ENCODE data around the gene ZNF552.
"Not testable (repeated sequence)": the region's sequence is repeated elsewhere in the genome, so short reads cannot be mapped to it uniquely, and the experiment has no call there.

Gene ZNF552

DNA sequence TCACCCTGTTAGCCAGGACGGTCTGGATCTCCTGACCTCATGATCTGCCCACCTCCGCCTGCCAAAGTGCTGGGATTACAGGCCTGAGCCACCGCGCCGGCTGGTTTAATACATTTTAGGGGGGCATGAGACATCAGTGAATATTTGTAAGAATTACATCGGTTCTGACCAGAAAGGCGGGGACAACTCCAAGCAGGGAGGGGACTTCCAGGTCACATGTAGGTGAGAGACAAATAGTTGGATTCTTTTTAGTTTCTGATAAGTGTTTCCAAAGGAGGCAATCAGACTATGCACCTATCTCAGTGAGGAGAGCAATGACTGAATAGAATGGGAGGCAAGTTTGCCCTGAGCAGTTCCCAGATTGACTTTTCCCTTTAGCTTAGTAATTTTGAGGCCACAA lies 3.7 kb upstream of the ZNF552 start:
- no peak for DNase-seq

GRCh38 chr19:57817976-57818375 lies 3.3 kb upstream of the ZNF552 start:
- no peak for DNase-seq

DNA sequence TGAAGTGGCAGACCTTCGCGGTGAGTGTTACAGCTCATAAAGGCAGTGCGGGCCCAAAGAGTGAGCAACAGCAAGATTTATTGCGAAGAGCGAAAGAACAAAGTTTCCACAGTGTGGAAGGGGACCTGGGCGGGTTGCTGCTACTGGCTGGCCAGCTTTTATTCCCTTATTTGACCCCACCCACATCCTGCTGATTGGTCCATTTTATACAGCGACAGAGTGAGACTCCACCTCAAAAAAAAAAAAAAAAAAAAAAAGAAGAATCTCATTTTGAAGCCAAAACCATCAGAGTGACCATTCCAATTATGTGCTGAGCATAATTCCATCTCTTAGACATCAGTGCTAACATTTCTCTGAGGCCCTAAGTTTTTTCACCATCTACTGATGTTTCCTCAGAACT lies 1.9 kb upstream of the ZNF552 start:
- DNase-seq: no peak

DNA sequence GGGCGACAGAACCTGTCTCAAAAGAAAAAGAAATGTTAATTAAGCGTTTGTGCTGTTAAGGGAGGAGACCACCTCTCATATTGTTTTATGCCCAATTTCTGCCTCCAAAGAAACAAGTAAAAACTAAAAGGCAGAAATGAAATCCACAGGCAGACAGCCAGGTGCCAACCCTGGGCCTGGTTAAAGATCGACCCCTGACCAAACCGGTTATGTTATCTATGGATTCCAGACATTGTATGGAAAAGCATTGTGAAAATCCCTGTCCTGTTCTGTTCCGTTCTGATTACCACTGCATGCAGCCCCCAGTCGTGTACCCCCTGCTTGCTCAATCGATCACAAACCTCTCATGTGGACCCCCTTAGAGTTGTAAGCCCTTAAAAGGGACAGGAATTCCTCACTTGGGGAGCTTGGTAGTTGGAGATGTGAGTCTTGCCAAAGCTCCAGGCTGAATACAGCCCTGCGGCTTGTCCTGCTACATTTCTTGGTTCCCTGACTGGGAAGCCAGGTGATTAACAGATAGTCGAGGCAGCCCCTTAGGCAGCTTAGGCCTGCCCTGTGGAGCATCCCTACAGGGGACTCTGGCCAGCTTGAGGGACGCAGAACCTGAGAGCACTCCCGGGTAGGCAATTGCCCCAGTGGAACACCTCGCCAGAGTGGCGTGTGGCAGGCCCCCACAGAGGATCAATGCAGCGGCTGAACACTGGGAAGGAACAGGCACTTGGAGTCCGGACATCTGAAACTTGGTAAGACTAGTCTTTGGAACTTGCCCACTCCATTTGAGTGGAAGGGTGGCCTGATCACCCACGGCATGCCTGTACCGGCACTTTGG lies 748 bp upstream of the ZNF552 start:
- no peak for DNase-seq

GRCh38 chr19:57813919-57814504 lies 701 bp downstream of the ZNF552 start:
- no peak for DNase-seq

DNA sequence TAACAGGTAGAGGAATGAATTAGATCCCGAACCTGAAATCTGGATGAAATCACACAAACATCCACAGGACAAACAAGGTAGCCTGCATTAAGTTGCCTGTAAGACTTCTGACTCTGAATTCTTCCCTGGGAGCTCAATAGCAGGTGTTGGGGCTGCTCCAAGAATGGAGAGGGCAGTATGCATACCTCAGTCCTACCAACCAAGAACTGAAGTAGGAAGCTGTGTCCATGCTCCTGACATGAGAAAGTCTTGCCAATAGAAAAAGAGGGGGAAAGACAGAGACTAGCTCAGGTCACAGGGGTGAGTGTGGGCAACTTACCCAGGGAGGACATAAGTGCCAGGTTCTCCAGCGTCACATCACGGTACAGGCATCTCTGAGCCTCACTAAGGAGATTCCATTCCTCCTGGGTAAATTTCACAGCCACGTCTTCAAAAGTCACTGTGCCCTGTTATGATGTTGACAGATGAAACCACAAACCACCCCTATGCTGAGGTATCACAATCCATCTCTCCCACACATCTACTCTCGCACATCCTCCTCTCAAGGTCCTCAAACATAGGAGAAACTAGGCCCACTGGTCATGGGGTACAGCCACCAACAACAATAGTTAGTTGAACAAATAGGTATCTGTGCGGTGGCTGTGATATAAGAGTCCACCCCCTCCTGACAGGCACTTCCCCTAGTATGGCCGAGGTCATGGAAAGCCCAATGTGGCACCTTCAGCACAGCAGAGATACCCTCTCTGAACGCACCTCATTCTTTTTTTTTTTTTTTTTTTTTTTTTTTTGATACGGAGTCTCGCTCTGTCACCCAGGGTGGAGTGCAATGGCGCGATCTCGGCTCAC lies 1.5 kb downstream of the ZNF552 start:
- not testable (repeated sequence) for DNase-seq

DNA sequence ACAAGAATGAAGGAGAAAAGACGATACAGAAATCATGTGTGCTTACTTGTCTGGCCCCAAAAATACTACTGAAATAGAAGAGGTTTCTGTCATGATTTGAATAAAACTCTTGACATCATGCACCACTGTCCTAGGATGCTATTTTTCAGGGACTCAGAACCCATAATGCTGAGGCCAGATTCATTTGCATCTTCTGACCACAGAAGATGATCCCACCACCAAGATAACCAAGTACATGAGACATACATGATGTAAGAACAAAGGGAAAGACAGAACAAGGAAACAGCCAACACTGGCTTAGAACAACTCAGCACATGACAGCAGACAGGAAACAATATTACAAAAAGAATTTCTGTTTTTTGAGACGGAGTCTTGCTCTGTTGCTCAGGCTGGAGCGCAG lies 2.5 kb downstream of the ZNF552 start:
- DNase-seq: no peak

DNA sequence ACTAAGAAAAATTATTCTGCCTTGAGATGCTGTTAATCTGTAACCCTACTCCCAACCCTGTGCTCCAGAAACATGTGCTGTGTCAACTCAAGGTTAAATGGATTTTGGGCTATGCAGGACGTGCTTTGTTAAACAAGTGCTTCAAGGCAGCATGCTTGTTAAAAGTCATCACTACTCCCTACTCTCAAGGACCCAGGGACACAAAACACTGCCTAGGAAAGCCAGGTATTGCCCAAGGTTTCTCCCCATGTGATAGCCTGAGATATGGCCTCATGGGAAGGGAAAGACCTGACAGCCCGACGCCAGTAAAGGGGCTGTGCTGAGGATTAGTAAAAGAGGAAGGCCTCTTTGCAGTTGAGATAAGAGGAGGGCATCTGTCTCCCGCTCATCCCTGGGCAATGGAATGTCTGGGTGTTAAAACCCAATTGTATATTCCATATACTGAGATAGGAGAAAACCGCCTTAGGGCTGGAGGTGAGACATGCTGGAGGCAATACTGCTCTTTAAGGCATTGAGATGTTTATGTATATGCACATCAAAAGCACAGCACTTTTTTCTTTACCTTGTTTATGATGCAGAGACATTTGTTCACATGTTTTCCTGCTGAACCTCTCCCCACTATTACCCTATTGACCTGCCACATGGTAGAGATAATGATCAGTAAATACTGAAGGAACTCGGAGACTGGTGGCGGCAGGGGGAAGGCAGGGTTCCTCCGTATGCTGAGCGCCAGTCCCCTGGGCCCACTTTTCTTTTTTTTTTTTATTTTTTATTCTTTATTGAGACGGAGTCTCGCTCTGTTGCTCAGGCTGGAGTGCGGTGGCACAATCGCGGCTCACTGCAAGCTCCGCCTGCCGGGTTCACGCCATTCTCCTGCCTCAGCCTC lies 4.1 kb downstream of the ZNF552 start:
- DNase-seq: not testable (repeated sequence)

- DNase-seq: no peak
These were observed 7.2 kb downstream of the ZNF552 start for GRCh38 chr19:57807541-57807940.

GRCh38 chr19:57803594-57804325 lies 11.0 kb downstream of the ZNF552 start:
- no peak for DNase-seq

DNA sequence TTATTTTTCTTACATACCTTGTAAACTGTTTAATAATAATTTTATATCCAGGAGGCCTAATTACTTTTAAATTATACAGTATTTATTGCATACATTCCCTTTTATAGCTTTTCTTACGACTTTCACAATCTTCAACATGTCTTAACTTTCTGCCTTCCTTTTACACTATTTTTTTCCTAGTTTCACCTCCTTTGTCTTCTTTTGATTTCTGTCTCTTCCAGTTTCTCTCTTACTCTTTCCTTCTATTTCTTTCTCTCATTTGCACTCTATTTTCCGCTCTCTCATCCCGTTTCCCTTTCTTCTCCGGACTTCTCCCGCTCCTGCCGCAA lies 11.5 kb downstream of the ZNF552 start:
- no peak for DNase-seq

DNA sequence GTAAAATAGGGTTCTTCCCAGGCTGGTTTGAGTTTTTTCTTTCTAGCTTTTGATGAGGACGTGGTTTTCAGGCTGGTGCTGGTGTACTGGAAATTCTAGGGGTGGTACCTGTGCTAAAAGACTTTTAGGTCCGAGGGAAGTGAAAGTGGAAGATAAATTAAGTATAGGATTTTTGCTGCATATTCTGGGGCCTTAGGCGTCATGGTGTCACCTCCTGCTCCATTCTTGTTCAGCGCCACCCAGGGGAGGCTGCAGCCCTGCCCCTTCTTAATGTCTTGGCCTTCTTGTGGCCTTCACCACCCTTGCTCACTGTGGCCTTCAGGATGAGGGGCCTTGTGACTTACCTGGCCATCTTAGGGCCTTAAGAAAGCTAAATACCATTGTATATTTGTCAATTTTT lies 12.4 kb downstream of the ZNF552 start:
- no peak for DNase-seq

DNA sequence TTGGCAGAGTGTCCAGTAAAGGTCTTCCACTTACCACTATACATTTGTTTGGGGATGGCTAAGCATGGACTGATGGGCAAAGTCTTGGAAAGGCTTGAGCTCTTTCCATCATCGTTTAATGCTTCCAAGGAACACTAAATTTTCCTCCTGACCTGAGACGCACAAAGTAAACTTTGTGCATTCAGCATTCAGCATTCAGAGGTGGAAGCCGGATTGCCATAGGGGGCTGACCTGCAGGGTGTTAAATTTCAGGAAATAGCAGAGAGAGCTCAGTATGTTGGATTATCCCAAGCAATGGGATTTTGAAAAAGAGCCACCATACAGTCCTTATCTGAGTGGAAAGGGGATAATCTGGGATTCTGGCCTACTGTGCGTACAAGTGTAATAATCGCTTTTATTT lies 14.0 kb downstream of the ZNF552 start:
- no peak for DNase-seq

DNA sequence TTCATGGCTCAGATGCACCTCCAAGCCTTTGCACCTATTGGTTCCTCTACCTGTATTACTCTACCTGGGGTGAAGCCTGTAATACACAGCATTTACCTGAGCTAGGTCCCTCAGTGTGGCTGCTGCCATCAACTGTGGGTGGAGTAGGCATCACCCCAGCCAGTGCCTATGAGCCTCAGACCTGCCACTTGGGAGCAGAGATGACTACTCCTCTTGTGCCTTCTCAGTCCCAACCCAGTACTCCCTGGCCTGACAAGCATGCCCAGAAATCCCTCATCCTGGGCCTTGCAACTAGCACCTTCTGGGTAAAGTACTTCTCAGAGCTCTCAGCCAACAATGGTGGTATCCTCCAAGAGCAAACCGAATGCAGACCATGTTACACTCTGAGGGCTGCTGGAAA lies 18.1 kb downstream of the ZNF552 start:
- DNase-seq: not testable (repeated sequence)

DNA sequence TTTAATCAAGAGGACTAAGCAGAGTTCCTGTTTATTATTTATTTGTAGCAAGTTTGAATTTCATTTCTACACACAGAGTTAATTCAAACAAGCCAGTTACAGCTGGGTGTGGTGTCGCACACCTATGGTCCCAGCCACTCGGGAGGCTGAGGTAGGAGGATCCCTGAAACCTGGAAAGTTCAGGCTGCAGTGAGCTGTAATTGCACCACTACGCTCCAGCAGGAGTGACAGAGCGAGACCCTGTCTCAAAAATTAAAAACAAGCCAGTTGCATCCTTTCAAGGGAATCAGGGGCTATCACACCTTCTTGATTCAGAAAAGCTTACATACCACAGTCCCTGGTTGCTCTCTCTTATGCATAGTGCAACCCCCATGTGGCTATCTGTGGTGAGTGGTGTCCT lies 25.4 kb downstream of the ZNF552 start:
- no peak for DNase-seq

DNA sequence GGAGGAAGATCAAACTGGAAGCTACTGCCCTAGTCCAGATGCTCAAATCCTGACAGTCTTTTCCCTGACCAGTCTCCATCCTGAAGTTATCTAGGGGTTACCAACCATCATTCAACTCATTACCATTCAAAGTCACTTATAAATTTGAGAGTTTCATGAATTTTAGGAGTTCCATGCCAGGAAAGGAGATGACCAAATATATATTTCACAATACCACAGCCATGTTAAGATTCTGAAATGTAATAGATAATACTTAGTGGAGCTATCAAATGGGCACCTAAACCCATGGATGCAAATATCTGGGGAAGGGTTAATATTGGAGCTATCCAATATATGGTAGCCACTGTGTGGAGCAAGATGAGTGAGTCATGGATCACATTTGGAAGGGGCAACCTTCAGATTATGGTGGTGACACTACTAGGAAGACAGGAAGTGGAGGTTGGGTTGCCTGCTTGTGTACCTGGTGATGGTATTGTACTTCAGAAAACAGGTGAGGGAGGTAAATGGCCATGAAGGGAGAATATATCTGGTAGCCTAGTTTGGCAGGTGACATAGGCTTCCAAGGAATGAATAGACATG lies 26.5 kb downstream of the ZNF552 start:
- no peak for DNase-seq

GRCh38 chr19:57786906-57787305 lies 27.8 kb downstream of the ZNF552 start:
- DNase-seq: no peak

DNA sequence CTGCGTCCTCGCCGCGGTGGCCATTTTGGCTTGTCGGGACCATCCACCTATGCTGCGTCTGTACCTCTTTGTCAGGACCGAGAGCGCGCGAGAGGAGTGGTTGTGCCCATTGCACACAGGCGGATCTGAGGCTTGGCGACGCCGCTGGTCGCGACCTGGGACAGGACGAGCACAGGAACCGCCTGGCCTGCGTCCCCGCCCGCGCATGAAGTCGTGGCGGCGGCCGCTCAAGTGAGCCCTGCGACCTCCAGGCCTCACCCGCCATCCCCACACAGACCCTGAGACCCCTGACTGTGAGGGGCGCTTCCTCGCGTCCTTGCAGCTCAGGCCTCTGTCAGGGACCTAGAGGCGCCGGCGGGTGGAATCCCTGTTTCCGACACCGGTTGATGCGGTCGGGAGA lies 28.4 kb downstream of the ZNF552 start:
- DNase-seq: no peak

- DNase-seq: no peak
These were observed 35.4 kb downstream of the ZNF552 start for GRCh38 chr19:57779220-57779845.

DNA sequence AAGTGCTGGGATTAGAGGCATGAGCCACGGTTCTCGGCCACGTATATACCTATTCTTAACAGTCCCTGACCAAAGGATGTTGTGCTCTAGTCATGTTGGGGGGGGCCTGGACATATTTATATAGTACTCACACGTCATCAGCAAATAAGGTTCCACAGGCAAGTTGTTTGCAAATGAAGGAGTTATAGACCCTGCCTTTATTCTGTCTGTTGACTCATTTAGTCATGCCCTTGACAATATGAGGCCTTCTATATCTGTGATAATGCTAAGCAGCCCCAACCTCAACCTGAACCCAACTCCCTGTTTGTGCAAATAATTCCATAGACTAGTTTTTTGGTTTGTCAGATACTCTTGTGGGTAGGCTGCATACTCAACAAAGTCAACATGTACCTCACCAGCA lies 36.4 kb downstream of the ZNF552 start:
- DNase-seq: no peak

- DNase-seq: no peak
These were observed 37.9 kb downstream of the ZNF552 start for GRCh38 chr19:57776764-57777296.

All from effector CD8-positive, alpha-beta T cell (primary cell).